DMS 273 (cell line): ENCODE data around the gene PCBP3.
"Not testable (repeated sequence)": the region's sequence is repeated elsewhere in the genome, so short reads cannot be mapped to it uniquely, and the experiment has no call there.

ENCODE experiments used
- DNase-seq: peaks from one replicate; lab custom pipeline; 2025; ENCODE audit not compliant: unreplicated experiment; lab: John Stamatoyannopoulos, UW

The PCBP3 gene

GRCh38 chr21:45823100-45823681 lies 179.7 kb downstream of the PCBP3 start:
- no peak for DNase-seq

- no peak for DNase-seq
Measured at GRCh38 chr21:45824546-45825215, 181.2 kb downstream of the PCBP3 start.

- no peak for DNase-seq
Measured at GRCh38 chr21:45825219-45825618, 181.7 kb downstream of the PCBP3 start.

GRCh38 chr21:45826676-45827301 lies 183.3 kb downstream of the PCBP3 start:
- DNase-seq, result no peak

- no peak for DNase-seq
Measured at GRCh38 chr21:45827302-45827692, 183.8 kb downstream of the PCBP3 start.

GRCh38 chr21:45827881-45828579 lies 184.5 kb downstream of the PCBP3 start:
- DNase-seq, result no peak

GRCh38 chr21:45828580-45829570 lies 185.3 kb downstream of the PCBP3 start:
- DNase-seq, result no peak

GRCh38 chr21:45829668-45830067 lies 186.1 kb downstream of the PCBP3 start:
- DNase-seq, result no peak

- no peak for DNase-seq
Measured at GRCh38 chr21:45830221-45830640, 186.7 kb downstream of the PCBP3 start.

- DNase-seq, result no peak
Measured at GRCh38 chr21:45830720-45831366, 187.3 kb downstream of the PCBP3 start.

- DNase-seq, result no peak
Measured at GRCh38 chr21:45831991-45832740, 188.6 kb downstream of the PCBP3 start.

- not testable (repeated sequence) for DNase-seq
Measured at GRCh38 chr21:45832741-45833235, 189.3 kb downstream of the PCBP3 start.

- DNase-seq, result no peak
Measured at GRCh38 chr21:45833414-45833813, 189.9 kb downstream of the PCBP3 start.

GRCh38 chr21:45834026-45834715 lies 190.6 kb downstream of the PCBP3 start:
- no peak for DNase-seq

GRCh38 chr21:45834821-45835293 lies 191.3 kb downstream of the PCBP3 start:
- no peak for DNase-seq

- no peak for DNase-seq
Measured at GRCh38 chr21:45835301-45836267, 192.1 kb downstream of the PCBP3 start.

- no peak for DNase-seq
Measured at GRCh38 chr21:45836268-45836655, 192.7 kb downstream of the PCBP3 start.
